Osteoblast (primary cell): ENCODE results near the gene ASPG. TPM values are rescaled to one million over a fixed set of nuclear protein-coding genes. Genes with fewer than 3 reads are reported as not detected.

Source experiments
- DNase-seq: peaks from one replicate; pipeline ENCODE4 v3.0.0; 2011; ENCODE audit warnings: low spot score, mixed read lengths; ENCODE audit not compliant: insufficient read length; ENCODE audit errors: missing footprints
- H2AFZ ChIP-seq: 2 replicates; pipeline ENCODE4 v1.6.0; 2011; ENCODE audit warnings: mild to moderate bottlenecking, low read length
- H3K27ac ChIP-seq: 2 replicates; pipeline ENCODE4 v1.5.1; 2011; ENCODE audit warnings: mild to moderate bottlenecking, low read depth, low read length, moderate library complexity
- H3K27me3 ChIP-seq: 2 replicates; pipeline ENCODE4 v1.6.0; 2012; ENCODE audit warnings: mild to moderate bottlenecking, control low read depth, inconsistent platforms, low read length, moderate library complexity; ENCODE audit not compliant: insufficient read depth
- H3K36me3 ChIP-seq: 2 replicates; pipeline ENCODE4 v1.5.1; 2011; ENCODE audit warnings: mild to moderate bottlenecking, low read length, control low read depth, moderate library complexity; ENCODE audit not compliant: insufficient read depth
- H3K4me1 ChIP-seq: 2 replicates; pipeline ENCODE4 v1.5.1; 2011; ENCODE audit warnings: mild to moderate bottlenecking, low read length, control low read depth, moderate library complexity; ENCODE audit not compliant: insufficient read depth
- H3K4me2 ChIP-seq: 2 replicates; pipeline ENCODE4 v1.6.0; 2011; ENCODE audit warnings: mild to moderate bottlenecking, low read length; ENCODE audit not compliant: insufficient read depth
- H3K4me3 ChIP-seq: fragments of 200-600 bp; sonication (generic); 3 replicates; pipeline ENCODE4 v1.5.1; 2012; ENCODE audit warnings: mild to moderate bottlenecking, low read length, inconsistent platforms; ENCODE audit not compliant: insufficient read depth
- H3K79me2 ChIP-seq: 2 replicates; pipeline ENCODE4 v1.6.0; 2012; ENCODE audit warnings: mild to moderate bottlenecking, low read length, control low read depth, inconsistent platforms; ENCODE audit not compliant: insufficient read depth
- H3K9me3 ChIP-seq: 2 replicates; pipeline ENCODE4 v1.5.1; 2011; ENCODE audit warnings: low read depth, low read length, control low read depth
- H4K20me1 ChIP-seq: 2 replicates; pipeline ENCODE4 v1.6.0; 2012; ENCODE audit warnings: mild to moderate bottlenecking, low read length, control low read depth; ENCODE audit not compliant: insufficient read depth
- CTCF ChIP-seq: IDR thresholded peaks from 2 replicates; pipeline ENCODE4 v1.5.1; 2011; ENCODE audit warnings: mild to moderate bottlenecking, low read depth, low read length, moderate library complexity; ENCODE audit errors: extremely low read depth
- total RNA-seq: library from RNA; depleted of rRNA; stranded (reverse); fragments of >200 nt; gene quantifications from 2 replicates; pipeline ENCODE4 v1.2.3, GENCODE V29; 2012

Gene ASPG
- total RNA-seq, 1 donor = not detected

DNA sequence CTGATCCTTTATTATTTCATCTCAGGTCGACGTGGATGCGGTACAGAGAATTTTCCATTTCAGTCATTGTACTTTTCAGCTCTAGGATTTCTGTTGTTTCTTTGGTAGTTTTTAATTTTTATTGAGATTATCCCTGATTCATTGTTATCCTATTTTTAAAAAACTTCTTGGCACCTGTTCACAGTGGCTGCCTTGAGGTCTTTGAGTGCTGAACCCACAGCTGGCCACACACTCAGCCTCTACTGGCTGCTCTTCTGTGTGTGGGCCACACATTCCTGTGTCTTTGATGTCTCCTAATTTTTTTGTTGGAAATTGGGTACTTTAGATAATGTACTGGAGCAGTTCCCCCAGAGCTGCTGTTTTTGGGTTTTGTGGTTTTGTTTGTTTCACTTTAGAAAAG, 37.7 kb upstream of the ASPG start:
- no peak overlapping the region for H3K27ac ChIP-seq
- no peaks in the 10 kb centered on the region for H3K36me3 ChIP-seq
- H3K4me2 ChIP-seq = no peak overlapping the region
- H3K27me3 ChIP-seq = no peaks in the 10 kb centered on the region
- no peak for DNase-seq
- no peaks in the 10 kb centered on the region for H3K79me2 ChIP-seq
- TF ChIP-seq CTCF = no peak
- H3K9me3 ChIP-seq = no peaks in the 10 kb centered on the region
- H3K4me3 ChIP-seq = no peak overlapping the region
- H2AFZ ChIP-seq = no peak overlapping the region
- no peaks in the 10 kb centered on the region for H3K4me1 ChIP-seq
- H4K20me1 ChIP-seq = no peaks in the 10 kb centered on the region

GRCh38 chr14:104048758-104049507, 36.6 kb upstream of the ASPG start:
- H3K9me3 ChIP-seq = no peaks in the 10 kb centered on the region
- H3K4me3 ChIP-seq = no peak overlapping the region
- TF ChIP-seq CTCF = no peak
- H4K20me1 ChIP-seq = no peaks in the 10 kb centered on the region
- no peak overlapping the region for H2AFZ ChIP-seq
- no peak overlapping the region for H3K4me2 ChIP-seq
- DNase-seq = no peak
- H3K4me1 ChIP-seq = no peaks in the 10 kb centered on the region
- no peaks in the 10 kb centered on the region for H3K79me2 ChIP-seq
- H3K27me3 ChIP-seq = no peaks in the 10 kb centered on the region
- H3K27ac ChIP-seq = no peak overlapping the region
- H3K36me3 ChIP-seq = no peaks in the 10 kb centered on the region

DNA sequence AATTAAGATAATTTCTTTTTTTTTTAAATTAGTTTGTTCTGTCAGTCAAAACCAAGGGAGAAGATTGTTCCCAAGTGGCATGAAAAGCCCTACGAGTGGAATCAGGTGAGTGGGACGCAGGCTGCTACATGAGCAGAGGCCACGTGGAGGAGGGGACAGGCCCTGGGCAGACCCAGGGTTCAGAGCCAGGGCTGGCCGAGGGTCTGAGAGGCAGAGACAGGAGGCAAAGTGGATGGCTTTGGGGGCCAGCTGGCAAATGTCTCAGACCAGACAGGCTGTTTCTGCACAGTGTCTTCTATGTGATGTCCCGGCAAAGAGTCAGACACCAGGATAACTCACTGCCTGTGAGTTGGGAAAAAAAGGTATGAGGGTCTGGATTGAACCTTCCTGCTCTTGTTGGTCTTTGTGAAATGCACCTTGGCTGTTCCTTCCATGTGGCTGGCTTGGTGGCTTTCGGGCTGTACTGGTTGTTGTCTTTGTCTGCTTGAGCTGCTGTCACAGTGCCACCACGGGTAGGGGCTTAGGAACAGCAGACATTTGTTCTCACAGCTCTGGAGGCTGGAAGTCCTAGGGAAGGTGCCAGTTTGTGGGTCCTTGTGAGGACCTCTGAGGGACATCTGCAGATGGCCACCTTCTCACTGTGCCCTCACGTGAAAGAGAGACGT, 35.8 kb upstream of the ASPG start:
- Histone ChIP-seq H3K79me2 (no peaks in the 10 kb centered on the region), H3K27ac (no peak overlapping the region), H3K4me3 (no peak overlapping the region), H3K36me3 (no peaks in the 10 kb centered on the region), H3K4me1 (no peaks in the 10 kb centered on the region), H2AFZ (no peak overlapping the region), H4K20me1 (no peaks in the 10 kb centered on the region), H3K9me3 (no peaks in the 10 kb centered on the region), H3K27me3 (no peaks in the 10 kb centered on the region), H3K4me2 (no peak overlapping the region)
- no peak for TF ChIP-seq CTCF
- no peak for DNase-seq

DNA sequence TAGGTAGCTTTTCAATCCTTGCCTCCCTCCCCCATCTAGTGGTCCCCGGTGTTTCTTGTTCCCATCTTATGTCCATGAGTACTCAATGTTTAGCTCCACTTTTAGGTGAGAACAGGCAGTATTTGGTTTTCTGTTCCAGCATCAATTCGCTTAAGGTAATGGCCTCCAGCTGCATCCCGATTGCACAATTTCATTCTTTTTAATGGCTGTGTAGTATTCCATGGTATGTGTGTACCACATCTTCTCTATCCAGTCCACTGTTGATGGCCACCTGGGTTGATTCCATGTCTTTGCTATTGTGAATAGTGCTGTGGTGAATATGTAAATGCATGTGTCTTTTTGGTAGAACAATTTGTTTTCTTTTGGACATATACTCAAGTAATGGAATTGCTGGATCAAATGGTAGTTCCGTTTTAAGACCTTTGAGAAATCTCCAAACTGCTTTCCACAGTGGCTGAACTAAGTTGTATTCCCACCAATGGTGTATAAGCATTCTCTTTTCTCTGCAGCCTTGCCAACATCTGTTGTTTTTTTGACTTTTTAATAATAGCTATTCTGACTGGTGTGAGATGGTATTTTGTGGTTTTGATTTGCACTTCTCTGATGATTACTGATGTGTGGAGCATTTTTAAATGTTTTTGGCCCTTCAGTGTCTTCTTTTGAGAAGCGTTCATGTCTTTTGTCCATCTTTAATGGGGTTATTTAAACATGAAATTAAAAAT, 34.2 kb upstream of the ASPG start:
- no peak overlapping the region for H3K4me2 ChIP-seq
- H3K27me3 ChIP-seq = no peaks in the 10 kb centered on the region
- H3K27ac ChIP-seq = no peak overlapping the region

More for the DNA sequence above, 34.2 kb upstream of the ASPG start:
- H3K4me3 ChIP-seq = no peak overlapping the region
- TF ChIP-seq CTCF = no peak
- no peaks in the 10 kb centered on the region for H3K79me2 ChIP-seq
- no peaks in the 10 kb centered on the region for H3K4me1 ChIP-seq
- no peaks in the 10 kb centered on the region for H4K20me1 ChIP-seq
- no peak overlapping the region for H2AFZ ChIP-seq
- H3K36me3 ChIP-seq = no peaks in the 10 kb centered on the region
- DNase-seq = no peak
- no peaks in the 10 kb centered on the region for H3K9me3 ChIP-seq
